KBM-7 (cell line): ENCODE data around the gene SSC4D.
A peak's percentile ranks its signal among the peaks of the same experiment; 100 is the strongest.
"Not testable (repeated sequence)": the region's sequence is repeated elsewhere in the genome, so short reads cannot be mapped to it uniquely, and the experiment has no call there.

ENCODE experiments used
- DNase-seq: peaks from one replicate; pipeline ENCODE4 v3.0.0-alpha.2; 2015
- in situ Hi-C: fragments of 300-500 bp; cut with MboI; formaldehyde crosslinking; loops from 2 replicates; pipeline ENCODE4 v1.14.3; 2020; ENCODE audit warnings: low sequenced_read_pairs, low pct_unique_long_range_greater_than_20kb, mixed read lengths

Gene SSC4D

GRCh38 chr7:76409537-76409936, at the start of gene SSC4D:
Gene SSC4D (minus strand): TSS chr7:76409697. CDS start chr7:76404439, 5,258 bp downstream.
- DNase-seq, result no peak
- in situ Hi-C loops, result no loop called here

GRCh38 chr7:76458504-76458903, 49.0 kb upstream of the SSC4D start:
- not testable (repeated sequence) for DNase-seq

GRCh38 chr7:76457017-76457416, 47.5 kb upstream of the SSC4D start:
- DNase-seq, in situ Hi-C loops: not testable (repeated sequence)

More at GRCh38 chr7:76458504-76458903, 49.0 kb upstream of the SSC4D start:
- in situ Hi-C loops, result not testable (repeated sequence)

GRCh38 chr7:76445577-76446008, 36.1 kb upstream of the SSC4D start:
- in situ Hi-C loops, result not testable (repeated sequence)
- peak; percentile 89 for DNase-seq

GRCh38 chr7:76443846-76444245, 34.3 kb upstream of the SSC4D start:
- DNase-seq, in situ Hi-C loops: not testable (repeated sequence)

DNA sequence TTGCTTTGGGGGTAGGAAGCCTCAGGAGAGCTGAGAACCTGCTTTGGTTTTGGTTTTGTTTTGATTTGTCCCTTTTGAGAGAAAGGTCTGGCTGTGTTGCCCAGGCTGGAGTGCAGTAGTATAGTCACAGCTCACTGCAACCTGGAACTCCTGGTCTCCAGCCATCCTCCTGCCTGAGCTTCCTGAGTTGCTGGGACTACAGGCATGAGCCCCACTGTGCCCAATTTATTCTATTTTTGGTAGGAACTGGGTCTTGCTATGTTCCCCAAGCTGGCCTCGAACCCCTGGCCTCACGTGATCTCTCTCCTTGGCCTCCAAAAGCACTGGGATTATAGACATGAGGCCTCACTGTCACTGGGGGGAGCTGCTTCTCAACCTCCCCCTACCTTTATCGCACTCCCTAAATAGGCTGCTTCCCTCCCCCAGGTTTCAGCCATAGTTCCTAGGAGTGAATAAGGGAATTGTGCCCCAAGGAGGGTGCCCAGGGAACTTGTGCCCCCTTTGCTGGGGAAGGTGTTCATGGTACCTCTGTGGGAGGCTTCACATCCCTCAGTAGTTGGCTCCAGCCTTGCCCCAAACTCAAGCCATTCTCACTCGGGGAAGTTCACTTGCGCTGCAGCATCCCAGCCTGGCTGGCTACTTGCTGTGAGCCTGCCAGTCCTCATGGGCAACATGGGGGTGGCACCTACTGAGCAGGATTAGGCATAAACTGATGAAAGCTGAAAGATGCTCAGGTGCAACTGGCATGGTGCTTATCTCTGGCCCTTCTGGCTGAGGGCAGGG, 33.4 kb upstream of the SSC4D start:
- DNase-seq, in situ Hi-C loops: not testable (repeated sequence)

GRCh38 chr7:76441792-76442191, 32.3 kb upstream of the SSC4D start:
- DNase-seq, in situ Hi-C loops: not testable (repeated sequence)

DNA sequence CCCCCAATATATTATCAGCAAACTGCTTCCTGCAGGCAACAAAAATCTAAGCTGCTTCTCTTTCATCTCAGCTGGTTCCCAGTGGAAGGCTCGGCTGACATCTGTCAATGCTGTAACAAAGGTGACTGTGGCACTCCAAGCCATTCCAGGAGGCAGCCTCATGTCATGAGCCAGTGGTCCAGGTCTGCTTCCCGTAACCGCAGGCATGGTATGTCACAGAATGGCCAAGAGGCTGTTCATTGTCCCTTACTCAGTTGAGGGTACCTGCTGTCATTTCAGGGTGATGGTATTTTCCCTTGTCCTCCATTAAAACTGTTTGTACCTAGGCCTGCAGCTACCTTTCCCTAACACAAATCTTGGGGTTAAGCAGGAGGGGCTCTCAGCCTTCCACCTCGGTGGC, 30.9 kb upstream of the SSC4D start:
- in situ Hi-C loops, result not testable (repeated sequence)

GRCh38 chr7:76439120-76439888, 29.8 kb upstream of the SSC4D start:
- DNase-seq, in situ Hi-C loops: not testable (repeated sequence)

More for the DNA sequence above, 30.9 kb upstream of the SSC4D start:
- DNase-seq, result not testable (repeated sequence)

DNA sequence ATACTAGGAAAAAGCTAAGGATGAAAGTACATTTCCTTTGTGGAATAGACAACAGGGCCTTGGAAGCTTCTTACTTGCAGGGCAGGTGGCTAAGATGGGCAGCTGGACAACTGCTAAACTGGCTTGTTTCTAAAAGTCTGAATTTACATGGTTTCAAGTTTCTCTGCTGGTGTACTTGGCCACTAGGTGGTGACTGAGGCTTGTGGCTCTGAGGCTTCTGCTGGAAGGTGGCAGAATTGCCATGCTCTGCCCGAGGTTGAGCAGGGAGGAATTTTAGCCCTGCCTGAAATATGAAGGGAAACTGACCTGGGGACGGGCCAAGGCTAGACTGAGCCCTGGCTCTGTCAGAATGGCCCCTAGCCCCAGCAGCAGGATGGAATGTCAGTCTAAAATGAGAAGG, 28.4 kb upstream of the SSC4D start:
- in situ Hi-C loops, result not testable (repeated sequence)
- DNase-seq, result peak; percentile 62

DNA sequence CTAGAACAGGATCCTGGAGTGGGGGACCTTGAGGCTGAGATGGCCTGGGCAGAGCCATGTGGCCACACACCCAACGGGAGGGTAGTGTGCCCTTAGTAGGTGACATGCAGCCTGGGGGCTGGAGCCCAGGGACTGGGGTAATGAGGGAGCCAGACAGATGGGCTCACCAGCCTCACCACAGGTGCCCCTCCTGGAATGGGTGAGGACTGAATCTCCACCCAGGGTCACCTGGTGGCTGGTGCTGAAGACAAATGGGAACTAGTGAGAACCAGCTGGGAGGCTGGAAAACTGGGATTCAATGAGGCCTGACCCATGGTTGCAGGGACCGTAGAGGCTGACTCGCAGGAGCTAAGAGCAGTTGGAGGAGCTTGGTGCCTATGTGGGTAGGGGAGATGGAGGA, 21.3 kb upstream of the SSC4D start:
- in situ Hi-C loops, result no loop called here
- no peak for DNase-seq

GRCh38 chr7:76430211-76430610, 20.7 kb upstream of the SSC4D start:
- in situ Hi-C loops, result no loop called here
- no peak for DNase-seq

DNA sequence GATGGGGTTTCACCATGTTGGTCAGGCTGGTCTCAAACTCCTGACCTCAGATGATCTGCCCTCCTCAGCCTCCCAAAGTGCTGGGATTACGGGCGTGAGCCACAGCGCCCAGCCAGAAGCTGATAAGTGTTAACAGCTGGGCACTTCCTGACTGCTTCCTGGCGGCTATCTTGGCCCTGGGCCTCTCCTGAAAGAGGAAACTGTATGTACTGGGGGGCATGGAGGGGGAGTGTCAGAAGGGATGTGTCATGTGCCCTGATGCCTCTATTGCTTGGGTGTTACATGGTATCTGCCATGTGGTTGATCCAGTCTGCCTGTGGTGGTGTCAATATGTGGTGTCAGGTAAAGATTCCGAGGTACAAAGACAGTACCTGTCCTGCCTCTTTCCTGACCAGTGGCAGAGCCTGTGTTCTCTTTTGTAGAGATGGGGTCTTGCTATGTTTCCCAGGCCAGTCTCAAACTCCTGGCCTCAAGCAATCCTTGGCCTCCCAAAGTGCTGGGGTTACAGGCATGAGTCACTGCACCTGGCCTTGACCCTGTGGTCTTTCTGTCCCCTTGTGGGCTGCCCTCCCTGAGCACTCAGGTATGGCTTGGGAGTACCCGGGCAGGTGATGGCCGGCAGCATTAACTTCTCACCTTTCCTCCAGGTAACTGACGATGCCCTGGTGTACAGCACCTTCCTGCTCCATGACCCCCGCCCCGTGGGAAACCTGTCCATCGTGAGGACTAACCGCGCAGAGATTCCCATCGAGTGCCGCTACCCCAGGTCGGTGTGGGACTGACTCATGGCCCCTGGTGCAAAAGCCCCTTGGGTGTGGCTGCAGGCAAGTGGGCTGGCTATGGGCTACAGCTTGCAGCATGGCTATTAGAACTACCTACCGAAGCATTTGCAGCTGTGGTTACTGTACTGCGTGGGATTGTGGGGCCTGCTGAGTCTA, 19.6 kb upstream of the SSC4D start:
- peak; percentile 82 for DNase-seq
- in situ Hi-C loops, result no loop called here

GRCh38 chr7:76428149-76428823, 18.8 kb upstream of the SSC4D start:
- no peak for DNase-seq
- in situ Hi-C loops, result no loop called here

DNA sequence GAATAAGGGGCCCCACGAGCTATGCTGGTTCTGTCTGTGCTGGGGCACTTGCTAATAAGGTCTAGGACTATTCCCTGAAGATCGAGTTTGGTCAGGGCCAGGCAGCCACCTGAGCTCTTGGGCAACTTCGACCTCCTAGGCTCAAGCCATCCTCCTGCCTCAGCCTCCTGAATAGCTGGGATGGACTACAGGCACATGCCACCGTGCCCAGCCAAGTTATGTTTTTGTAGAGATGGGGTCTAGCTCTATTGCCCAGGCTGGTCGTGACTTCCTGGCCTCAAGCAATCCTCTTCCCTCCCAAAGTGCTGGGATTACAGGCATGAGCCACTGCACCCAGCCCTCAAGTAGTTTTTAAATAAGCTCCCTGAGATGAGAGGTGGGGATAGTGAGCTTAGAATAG, 18.1 kb upstream of the SSC4D start:
- no peak for DNase-seq
- in situ Hi-C loops, result no loop called here

- in situ Hi-C loops, result no loop called here
- DNase-seq, result no peak
These were observed 16.7 kb upstream of the SSC4D start for GRCh38 chr7:76426246-76426645.

DNA sequence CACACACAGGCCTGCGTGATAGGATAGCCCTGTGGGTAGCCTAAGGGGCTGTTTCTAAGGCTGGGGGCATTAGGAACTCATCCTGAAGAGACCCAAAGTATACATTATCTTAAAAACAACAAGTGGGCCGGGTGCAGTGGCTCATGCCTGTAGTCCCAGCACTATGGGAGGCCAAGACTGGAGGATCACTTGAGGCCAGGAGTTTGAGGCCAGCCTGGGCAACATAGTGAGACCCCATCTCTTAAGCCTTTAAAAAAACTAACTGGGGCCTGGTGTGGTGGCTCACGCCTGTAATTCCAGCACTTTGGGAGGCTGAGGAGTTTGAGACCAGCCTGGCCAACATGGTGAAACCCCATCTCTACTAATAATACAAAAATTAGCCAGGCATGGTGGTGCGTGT, 16.1 kb upstream of the SSC4D start:
- in situ Hi-C loops, DNase-seq: not testable (repeated sequence)

- in situ Hi-C loops, result no loop called here
- DNase-seq, result no peak
These were observed 15.7 kb upstream of the SSC4D start for GRCh38 chr7:76425156-76425555.
